Stimulated activated CD4-positive, alpha-beta T cell treated with anti-CD3 and anti-CD28 coated beads, Interleukin-2, amount 100 ng/mL, for 48 hours (primary cell): ENCODE measurements around the gene C4B.
"Not testable (repeated sequence)": the region's sequence is repeated elsewhere in the genome, so short reads cannot be mapped to it uniquely, and the experiment has no call there.

ENCODE experiments used
- DNase-seq, 2 donors: peaks; one replicate each; pipeline ENCODE4 v3.0.0-alpha.2; 2020

Gene C4B

GRCh38 chr6:31981744-31982143, 32.9 kb upstream of the C4B start, which contains the start of gene C4A:
Gene C4A (plus strand): TSS chr6:31982057. CDS start chr6:31982108, 51 bp downstream.
- DNase-seq = not testable (repeated sequence)

GRCh38 chr6:31989363-31989762, 25.2 kb upstream of the C4B start:
- not testable (repeated sequence) for DNase-seq

GRCh38 chr6:31994421-31994820, 20.2 kb upstream of the C4B start:
- not testable (repeated sequence) for DNase-seq

DNA sequence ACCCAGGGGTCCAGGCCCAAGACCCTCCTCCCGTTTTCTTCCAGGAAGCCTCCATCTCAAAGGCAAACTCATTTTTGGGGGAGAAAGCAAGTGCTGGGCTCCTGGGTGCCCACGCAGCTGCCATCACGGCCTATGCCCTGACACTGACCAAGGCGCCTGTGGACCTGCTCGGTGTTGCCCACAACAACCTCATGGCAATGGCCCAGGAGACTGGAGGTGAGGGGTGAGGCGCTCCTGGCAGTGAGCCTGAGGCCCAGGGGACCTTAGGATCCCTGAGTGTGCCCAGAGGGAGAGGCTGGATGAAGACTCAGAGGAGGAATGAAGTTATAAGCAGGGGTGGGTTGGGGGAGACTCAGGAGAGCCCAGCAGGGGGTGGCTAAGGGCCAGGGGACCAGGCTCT, 18.2 kb upstream of the C4B start:
- DNase-seq = not testable (repeated sequence)

DNA sequence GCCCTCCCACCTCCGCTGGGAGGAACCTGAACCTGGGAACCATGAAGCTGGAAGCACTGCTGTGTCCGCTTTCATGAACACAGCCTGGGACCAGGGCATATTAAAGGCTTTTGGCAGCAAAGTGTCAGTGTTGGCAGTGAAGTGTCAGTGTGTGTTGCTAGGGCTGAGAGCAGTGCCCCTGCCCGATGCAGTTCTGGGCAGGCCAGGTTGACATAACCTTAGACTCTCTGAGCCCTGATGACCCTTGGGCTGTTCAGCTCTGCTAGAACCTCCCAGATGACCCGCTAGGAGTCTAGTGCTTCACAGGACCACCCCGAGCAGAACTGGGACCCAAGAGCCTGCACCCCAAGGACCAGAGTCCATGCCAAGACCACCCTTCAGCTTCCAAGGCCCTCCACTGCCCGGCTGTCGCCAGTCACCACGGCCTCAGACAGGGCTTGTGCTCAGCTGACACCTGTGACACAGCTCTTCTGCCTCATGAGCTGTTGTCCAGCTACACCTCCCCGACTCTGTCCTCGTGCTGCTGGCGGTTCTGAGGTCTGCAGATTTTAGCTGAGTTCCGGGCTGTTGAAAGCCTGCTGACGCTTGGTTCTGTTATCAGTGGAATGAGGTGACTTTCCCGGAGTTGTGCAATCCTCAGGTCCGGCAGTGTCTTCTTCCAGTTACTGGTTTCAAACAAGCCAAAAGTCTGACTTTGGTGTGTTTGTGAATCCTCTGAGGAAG, 11.9 kb upstream of the C4B start:
- not testable (repeated sequence) for DNase-seq

- DNase-seq = not testable (repeated sequence)
Measured at GRCh38 chr6:32003301-32003700, 11.3 kb upstream of the C4B start.

- DNase-seq = not testable (repeated sequence)
Measured at GRCh38 chr6:32004393-32004792, 10.2 kb upstream of the C4B start.

- not testable (repeated sequence) for DNase-seq
Measured at GRCh38 chr6:32004864-32005537, 9.6 kb upstream of the C4B start.

DNA sequence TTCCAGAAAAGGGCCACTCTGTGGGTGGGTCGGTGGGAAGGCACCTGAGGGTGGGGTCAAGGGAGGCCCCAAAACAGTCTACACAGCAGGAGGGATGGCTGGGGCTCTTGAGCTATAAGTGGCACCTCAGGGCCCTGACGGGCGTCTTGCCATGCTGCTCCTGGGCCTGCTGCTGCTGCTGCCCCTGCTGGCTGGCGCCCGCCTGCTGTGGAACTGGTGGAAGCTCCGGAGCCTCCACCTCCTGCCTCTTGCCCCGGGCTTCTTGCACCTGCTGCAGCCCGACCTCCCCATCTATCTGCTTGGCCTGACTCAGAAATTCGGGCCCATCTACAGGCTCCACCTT, 9.1 kb upstream of the C4B start:
- not testable (repeated sequence) for DNase-seq

DNA sequence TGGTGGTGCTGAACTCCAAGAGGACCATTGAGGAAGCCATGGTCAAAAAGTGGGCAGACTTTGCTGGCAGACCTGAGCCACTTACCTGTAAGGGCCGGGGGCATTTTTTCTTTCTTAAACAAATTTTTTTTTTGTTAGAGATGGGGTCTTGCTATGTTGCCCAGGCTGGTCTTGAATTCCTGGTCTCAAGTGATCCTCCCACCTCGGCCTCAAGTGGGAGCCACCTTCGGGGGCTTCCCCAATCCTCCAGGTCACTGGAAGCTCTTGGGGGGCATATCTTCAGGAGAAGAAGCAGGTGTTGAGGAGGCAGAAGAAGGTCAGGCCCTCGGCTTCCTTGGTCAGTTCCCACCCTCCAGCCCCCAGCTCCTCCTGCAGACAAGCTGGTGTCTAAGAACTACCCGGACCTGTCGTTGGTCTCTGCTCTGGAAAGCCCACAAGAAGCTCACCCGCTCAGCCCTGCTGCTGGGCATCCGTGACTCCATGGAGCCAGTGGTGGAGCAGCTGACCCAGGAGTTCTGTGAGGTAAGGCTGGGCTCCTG, 8.5 kb upstream of the C4B start:
- not testable (repeated sequence) for DNase-seq

DNA sequence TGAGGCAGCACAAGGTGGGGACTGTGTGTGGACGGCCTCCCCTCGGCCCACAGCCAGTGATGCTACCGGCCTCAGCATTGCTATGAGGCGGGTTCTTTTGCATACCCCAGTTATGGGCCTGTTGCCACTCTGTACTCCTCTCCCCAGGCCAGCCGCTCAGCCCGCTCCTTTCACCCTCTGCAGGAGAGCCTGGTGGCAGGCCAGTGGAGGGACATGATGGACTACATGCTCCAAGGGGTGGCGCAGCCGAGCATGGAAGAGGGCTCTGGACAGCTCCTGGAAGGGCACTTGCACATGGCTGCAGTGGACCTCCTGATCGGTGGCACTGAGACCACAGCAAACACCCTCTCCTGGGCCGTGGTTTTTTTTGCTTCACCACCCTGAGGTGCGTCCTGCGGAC, 7.5 kb upstream of the C4B start:
- not testable (repeated sequence) for DNase-seq

DNA sequence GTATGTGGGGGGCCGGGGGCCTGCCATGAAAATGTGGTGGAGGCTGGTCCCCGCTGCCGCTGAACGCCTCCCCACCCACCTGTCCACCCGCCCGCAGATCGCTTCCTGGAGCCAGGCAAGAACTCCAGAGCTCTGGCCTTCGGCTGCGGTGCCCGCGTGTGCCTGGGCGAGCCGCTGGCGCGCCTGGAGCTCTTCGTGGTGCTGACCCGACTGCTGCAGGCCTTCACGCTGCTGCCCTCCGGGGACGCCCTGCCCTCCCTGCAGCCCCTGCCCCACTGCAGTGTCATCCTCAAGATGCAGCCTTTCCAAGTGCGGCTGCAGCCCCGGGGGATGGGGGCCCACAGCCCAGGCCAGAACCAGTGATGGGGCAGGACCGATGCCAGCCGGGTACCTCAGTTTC, 6.6 kb upstream of the C4B start:
- not testable (repeated sequence) for DNase-seq

- not testable (repeated sequence) for DNase-seq
Measured at GRCh38 chr6:32008616-32009015, 6.0 kb upstream of the C4B start.

DNA sequence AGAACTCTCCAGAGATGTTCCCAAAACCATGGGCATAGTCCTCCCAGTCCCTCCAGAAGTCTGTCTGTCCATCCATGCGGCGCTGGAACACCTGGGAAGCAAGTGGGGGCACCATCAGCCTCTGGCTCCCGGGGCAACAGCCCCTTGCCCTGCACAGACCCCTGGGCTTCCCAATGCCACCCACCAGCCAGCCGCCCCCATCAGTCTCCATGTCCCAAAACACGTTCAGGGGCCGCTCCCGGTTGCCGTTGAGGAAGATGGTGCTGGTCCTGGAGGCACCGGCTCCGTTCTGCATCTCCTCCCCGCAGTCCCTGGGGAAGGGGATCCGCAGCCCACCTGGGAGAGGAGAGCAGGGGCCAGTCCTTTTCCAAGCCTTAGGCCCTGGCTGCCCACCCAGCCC, 5.1 kb upstream of the C4B start:
- not testable (repeated sequence) for DNase-seq

DNA sequence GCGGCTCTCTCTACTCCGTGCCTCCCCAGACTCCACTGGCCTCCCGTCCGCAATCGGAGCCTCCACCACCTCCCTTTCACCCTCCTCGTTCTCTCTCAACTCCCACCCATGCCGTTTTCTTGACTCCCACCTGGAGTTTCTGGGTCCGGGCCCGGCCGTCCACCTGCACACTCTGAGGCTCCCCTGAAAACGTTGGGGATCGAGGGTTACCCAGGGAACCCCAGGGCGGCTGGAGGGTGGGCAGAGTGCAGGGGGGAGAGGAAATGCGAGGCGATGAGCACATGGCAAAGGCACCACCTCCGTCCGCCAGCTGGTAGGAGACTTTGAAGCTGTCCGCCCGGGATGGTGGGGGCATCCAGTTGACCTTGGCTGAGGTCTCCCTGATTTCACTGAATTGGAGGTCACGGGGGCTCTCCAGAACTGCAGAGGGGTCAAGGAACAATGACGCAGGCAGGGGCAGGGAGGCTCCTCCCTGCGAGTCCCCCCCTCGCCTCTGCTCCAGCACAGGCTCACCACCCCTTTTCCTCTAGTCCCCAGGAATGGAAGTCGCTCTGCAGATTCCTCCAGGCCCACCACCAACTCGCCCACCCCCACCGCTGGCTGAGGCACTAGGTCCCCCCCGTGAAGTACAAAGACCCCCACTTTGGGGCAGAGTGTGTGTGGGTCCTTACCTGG, 3.6 kb upstream of the C4B start:
- not testable (repeated sequence) for DNase-seq

- DNase-seq = not testable (repeated sequence)
Measured at GRCh38 chr6:32012941-32013617, 1.5 kb upstream of the C4B start.

GRCh38 chr6:32013738-32014137, 857 bp upstream of the C4B start:
- not testable (repeated sequence) for DNase-seq

DNA sequence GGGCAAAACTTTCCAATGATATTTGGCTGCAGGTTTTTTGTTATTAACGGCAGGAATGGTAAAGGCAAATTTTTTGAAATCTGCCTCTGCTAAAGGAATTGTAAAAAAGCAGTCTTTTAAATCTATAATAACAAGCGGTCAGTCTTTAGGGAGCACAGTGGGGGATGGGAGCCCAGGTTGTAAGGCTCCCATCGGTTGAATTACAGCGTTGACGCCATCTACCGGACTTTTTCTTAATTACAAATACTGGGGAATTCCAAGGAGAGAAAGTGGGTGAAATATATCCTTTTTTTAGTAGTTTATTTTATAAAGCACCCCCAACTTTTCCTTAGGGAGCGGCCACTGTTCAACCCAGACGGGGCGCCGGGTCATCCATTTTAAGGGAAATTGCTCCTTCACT, 7.5 kb downstream of the C4B start:
- DNase-seq = not testable (repeated sequence)

- not testable (repeated sequence) for DNase-seq
Measured at GRCh38 chr6:32028631-32029030, 14.0 kb downstream of the C4B start.

- not testable (repeated sequence) for DNase-seq
Measured at GRCh38 chr6:32029553-32029952, 15.0 kb downstream of the C4B start.

- DNase-seq = not testable (repeated sequence)
Measured at GRCh38 chr6:32035283-32036013, 20.9 kb downstream of the C4B start.

- DNase-seq = not testable (repeated sequence)
Measured at GRCh38 chr6:32037136-32037535, 22.5 kb downstream of the C4B start.
